Hematopoietic multipotent progenitor cell treated with erythropoietin and hydrocortisone succinate and interleukin-3 and kit ligand, for 6 days (in vitro differentiated cells): ENCODE data around the gene GDF9.

Experiments used
- DNase-seq: peaks from one replicate; pipeline ENCODE4 v3.0.0-alpha.2; 2015

Gene GDF9

GRCh38 chr5:132834057-132834456 is 32.2 kb downstream of the GDF9 start:
- DNase-seq, result no peak

GRCh38 chr5:132832612-132833011 is 33.7 kb downstream of the GDF9 start:
- no peak for DNase-seq

- no peak for DNase-seq
Measured at GRCh38 chr5:132831095-132831860, 35.0 kb downstream of the GDF9 start.

DNA sequence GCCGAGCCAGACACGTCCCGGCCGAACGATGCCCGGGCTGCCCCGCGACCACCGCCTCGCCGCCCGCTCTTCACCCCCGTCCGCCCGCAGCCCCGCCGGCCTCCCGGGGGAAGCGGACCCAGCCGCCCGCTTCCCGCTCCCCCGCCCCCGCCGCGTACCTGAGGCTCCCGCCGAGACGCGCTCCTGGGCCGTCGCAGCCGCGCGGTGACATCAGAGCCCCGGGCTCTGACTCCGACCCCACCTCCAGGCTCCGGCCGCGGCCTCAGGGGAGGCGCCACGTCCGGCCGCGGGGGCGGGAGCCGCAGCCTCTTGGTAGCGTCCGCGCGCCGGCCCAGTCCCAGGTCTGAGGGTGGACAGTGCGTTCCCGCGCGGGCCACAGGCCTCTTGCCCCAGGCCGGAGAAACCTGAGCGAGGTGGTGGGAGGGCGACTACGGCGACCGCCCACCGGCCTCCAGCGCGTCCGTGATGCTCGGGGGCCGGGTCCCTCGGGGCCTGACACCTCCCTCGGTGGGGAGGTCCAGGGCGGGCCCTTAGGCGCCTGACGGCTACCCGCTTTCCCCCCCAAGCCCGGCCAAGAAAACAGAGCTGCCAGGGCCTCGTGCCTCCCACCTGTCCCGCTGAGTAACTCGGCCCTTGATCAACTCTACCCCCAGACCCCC is 35.7 kb downstream of the GDF9 start, which contains the start of gene SHROOM1:
Gene SHROOM1, minus strand, starts transcription at position 212 of the 659 bp plus-strand sequence. CDS start 4,507 bp downstream, outside the sequence.
- peak; percentile 38 for DNase-seq

DNA sequence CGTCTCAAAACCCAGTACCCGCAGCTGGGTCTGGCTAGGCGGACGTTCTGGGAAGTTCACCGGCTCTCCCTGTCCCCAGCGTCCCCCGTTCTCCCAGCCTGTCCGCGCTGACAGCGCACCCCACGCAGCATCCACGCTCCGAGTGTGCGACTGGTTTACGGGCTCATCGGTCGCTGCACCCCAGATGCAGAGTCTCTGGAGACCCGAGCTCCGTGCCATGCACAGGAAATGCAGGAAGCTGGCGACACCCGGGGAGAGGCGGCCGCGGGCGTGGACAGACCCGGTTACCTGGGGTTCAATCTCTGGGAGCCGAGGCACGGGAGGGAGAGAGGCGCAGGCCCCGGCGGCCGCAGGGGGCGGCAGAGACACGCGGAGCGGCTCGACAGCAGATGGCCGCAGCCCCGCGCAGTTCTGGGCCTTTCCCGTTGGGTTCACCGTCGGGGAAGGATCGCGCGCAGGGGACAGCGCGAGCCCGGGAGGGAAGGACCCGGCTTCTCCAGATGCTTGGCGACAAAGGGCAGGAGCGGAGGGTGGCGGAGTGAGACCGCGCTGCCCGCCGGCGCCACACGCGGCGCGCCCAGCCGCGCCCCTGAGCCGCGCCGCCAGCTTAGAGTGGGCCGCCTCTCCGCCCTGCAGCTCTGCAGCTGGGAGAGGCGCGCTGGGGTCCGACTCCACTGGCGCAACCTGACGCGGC is 36.4 kb downstream of the GDF9 start:
- peak; percentile 80 for DNase-seq

DNA sequence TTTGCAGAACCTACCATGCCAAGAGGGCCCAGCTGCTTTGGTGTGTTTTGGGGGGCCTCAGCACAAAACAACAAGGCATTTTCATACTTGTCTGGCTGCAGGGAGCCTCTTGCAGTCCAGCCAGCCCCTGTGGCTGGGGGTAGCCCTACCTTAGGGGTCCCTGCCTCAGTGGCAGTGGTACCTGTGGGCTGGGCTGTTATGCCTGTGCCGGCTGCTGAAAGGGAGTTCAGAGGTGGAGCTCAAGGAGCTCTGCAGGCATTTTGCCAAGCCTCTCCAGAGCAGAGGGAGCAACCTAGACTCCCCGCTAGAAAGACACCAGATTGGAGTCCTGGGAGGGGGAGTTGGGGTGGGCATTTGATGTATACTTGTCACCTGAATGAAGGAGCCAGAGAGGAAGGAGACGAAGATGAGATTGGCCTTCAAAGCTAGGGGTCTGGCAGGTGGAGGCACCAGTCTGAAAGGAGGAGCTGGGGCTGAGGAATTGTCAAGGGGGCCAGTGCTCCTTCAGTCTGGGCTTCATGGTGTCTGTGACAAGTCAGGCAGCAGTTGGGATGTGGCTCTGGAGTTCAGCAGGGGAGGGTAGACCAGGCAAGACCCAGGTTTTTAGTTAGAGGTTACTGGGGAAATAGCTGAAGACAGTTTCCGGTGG is 37.3 kb downstream of the GDF9 start:
- DNase-seq, result no peak

- DNase-seq, result no peak
Measured at GRCh38 chr5:132827943-132828673, 38.2 kb downstream of the GDF9 start.

DNA sequence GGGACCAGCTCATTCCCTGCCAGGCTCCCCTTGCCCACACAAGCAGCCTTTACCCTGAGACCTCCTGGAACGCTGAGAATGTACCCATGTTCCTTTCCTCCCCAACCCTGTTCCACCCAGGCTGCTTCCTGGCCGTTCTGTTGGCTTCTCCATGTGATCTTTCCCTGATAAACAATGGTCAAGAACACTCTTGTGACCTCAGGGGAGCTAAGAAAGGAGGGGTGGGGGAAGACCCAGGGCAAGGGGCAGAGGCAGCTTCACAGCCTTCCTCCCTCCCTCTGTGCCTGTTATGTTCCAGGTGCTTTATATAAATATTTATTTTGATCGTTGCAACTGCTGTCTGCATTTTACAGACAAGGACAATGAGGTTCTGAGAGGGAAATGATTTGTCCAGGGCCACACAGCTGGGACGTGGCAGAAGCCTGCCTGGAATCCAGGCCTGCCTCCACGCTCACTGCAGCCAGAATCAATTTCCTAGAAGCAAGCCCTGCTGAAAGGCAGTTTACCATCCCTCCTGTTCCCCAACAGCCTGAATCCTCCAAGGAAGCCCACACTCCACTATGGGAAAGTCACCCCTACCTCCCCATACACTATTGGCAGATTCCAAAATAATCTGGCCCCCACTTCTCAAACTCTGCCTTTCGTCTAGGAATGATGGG is 39.7 kb downstream of the GDF9 start:
- DNase-seq, result no peak

- DNase-seq, result no peak
Measured at GRCh38 chr5:132825834-132826391, 40.4 kb downstream of the GDF9 start.

DNA sequence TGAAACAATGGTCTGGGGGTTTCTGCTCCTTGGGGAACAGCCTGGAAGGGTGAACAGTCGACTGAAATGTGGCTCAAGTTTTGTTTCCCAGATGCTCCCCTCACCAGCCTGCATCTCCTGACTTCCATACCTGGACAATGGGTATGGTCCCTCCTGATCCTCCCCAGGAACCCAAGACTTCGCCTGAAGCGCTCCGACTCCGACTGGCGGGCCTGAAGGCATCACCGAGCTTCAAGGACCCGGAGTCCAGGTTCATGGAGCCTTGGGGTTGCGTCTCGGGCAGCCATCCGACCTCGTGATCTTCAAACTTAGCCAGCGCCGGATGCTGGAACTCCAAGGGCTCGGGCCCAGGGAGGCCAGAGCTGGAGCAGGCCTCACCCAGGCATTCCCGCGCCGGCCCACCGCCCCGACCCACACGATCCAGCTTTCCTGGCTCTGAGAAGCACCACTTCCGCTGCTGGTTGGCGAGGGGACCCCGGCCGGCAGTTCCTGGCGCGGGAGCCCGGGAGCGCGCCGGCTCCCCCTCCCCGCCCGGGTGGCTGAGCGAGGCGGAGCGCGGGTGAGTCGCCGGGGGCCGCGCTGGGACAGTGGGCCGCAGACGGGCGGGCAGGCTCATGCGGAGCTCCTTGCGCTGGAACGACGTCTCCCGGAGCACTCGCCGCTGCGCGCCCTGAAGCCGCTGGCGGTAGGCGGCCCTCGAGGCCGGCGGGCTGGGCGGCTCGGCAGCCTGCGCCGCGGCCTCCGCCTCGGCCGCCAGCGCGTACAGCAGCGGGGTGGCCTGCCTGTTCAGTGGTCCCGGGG is 41.0 kb downstream of the GDF9 start:
- DNase-seq, result peak; percentile 37

- no peak for DNase-seq
Measured at GRCh38 chr5:132824426-132824825, 41.8 kb downstream of the GDF9 start.

- DNase-seq, result peak; percentile 42
Measured at GRCh38 chr5:132823481-132824050, 42.7 kb downstream of the GDF9 start.

DNA sequence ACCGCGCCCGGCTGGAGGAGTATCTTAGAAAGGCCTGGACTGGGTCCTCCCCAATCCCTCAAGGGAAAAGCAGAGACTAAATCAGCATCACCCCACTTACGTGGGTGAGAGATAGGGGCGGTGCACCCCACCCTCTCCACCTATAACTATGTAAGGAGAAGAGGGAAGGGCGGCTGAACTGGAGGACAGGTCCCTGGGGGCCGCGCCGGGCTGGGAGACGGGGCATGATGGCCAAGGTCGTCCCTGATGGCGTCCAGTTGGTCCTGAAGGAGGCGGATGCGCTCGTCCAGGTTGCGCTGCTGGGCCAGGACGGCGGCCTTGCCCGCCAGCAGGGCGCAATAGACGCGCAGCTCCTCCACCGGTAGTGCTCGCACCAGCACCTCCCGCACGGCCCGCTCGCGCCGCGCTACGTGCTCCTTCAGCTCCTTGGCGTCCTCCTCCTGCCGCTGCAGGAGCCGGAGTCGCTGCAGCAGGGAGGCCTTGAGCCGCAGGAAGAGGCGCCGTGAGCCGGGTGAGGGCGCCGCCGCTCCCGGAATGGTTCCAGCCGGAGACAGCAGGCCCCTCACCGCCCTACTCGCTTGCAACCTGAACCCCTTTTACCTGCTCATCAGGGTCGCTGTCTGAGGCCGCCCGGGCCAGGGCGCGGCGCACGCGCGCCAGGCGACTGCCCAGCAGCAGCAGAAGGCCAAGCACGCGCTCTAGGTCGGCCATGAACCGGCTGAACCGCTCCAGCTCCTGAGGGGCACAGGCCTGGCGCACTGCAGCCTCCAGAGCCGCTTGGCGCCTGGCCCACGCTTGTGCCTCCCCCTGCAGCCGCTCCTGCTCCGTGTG is 43.4 kb downstream of the GDF9 start:
- peak; percentile 51 for DNase-seq

DNA sequence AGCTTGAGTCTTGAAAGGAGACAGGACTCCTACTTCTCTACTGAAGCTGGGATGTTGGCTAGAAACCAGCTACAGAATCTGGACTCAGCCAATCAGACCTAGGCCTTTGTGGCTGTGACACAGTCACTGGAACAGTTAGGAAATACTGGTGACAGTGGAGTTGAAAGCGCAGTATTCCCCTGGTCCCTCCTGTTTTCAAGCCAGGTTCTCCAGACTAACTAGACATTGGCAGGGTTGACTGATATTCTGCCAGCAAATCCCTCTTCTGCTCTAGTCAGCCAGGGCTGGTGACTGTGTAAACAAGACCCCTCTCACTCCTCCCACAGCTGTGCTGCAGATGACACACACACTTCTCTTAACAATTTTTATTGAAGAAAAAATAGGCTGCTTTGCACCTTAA is 44.5 kb downstream of the GDF9 start:
- no peak for DNase-seq

DNA sequence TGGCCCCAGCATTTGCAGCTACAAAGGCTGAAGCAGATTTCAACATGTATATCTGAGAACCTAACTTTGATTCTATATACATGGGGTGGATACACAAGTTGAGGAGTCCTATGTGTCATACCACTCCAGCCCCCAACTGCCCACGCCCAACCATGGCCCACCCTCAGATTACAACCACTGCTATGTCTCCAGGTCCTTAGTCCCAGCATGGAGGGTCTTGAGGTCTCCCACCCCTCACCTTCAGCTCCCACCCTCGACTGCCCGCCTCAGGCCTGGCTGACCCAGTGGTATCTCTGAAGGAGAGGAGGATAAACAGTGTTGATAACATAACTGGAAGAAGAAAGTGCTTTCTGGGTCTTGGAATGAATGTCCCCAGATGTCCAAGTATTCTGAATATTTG is 44.9 kb downstream of the GDF9 start:
- DNase-seq, result no peak

- peak; percentile 98 for DNase-seq
Measured at GRCh38 chr5:132820162-132820754, 46.0 kb downstream of the GDF9 start.

GRCh38 chr5:132819468-132819867 is 46.8 kb downstream of the GDF9 start:
- DNase-seq, result no peak

- DNase-seq, result no peak
Measured at GRCh38 chr5:132817011-132817410, 49.3 kb downstream of the GDF9 start.

DNA sequence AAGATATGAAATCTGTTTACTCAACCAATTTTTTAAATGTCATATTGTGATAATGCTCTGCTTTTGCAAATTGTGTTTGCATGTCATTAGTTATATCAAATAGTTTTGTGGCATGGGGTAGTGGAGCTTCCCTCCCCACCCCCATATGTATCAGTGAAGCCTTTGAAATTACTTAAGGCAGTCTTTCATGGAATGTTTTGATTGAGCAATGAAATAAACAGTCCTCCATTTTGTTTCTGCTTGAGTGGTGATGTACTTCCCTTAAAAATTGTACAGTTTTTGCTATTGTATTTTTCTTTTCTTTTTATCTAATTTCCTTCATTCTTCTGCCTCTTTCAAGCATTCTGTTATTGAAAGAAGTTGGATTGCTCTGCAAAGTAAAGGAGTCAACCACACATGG is 49.7 kb downstream of the GDF9 start:
- DNase-seq, result no peak
